ENCODE results near the gene TOPBP1.
A peak's percentile ranks its signal among the peaks of the same experiment; 100 is the strongest.
"Not testable (repeated sequence)": the region's sequence is repeated elsewhere in the genome, so short reads cannot be mapped to it uniquely, and the experiment has no call there.

The TOPBP1 gene

GRCh38 chr3:133661454-133662277 lies at the start of gene TOPBP1:
Gene TOPBP1 (minus strand): TSS chr3:133661941. CDS start chr3:133661127, 814 bp downstream.
- DNase-seq: peak; percentile 58 to 72

GRCh38 chr3:133711013-133711412 lies 49.3 kb upstream of the TOPBP1 start:
- DNase-seq: peak; percentile 0 to 25

DNA sequence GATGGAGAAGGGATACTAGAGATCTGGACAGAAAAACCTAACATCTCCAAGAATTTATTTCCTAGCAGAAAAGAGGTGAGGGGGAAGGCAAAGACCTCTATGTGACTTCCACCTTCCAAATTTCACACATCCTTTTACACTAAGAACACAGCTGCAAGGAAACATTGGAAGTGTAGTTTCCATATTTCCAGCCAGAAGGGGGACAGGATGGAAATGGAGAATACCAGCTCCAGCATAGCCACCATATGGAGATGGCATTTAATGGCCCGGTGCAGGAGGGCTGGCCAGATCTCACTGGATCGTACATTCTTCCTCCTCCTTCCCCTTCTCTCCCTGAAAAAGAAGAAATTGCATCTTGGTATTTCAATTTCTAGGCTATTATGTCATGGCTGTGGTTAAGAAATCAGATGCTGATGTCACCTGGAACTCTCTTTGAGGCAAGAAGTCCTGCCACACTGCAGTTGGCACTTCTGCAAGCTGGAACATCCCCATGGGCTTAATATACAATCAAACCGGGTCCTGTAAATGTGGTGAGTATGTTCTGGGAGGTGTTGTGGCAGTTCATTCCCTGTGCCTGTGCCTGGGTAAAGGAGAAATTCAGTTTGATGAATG lies 47.5 kb upstream of the TOPBP1 start:
- peak in 1 of 2 donors; percentile 22 for DNase-seq

GRCh38 chr3:133706033-133706432 lies 44.3 kb upstream of the TOPBP1 start:
- DNase-seq: no peak

GRCh38 chr3:133703915-133704314 lies 42.2 kb upstream of the TOPBP1 start:
- no peak for DNase-seq

- no peak for DNase-seq
These were observed 40.0 kb upstream of the TOPBP1 start for GRCh38 chr3:133701435-133702358.

DNA sequence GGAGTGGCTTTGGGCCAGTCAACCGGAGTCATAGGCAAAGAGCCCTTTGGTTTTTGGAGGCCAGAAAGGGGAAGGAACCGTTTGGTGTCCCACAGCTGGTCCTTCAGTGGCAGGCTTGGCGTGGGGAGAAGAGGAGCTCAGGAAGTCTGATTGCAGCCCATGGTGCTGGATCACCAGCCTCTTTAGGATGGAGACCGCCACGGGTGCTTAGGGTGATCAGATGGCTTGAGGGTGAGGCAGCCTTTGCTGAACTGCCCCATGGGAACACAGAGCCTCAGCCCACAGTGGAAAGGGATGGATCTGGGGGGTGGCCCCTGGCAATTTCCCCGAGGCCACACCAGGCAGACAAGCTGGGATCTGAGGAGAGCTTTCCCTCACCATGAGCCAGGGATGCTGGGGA lies 38.6 kb upstream of the TOPBP1 start:
- DNase-seq: no peak

- no peak for DNase-seq
These were observed 38.2 kb upstream of the TOPBP1 start for GRCh38 chr3:133699903-133700302.

DNA sequence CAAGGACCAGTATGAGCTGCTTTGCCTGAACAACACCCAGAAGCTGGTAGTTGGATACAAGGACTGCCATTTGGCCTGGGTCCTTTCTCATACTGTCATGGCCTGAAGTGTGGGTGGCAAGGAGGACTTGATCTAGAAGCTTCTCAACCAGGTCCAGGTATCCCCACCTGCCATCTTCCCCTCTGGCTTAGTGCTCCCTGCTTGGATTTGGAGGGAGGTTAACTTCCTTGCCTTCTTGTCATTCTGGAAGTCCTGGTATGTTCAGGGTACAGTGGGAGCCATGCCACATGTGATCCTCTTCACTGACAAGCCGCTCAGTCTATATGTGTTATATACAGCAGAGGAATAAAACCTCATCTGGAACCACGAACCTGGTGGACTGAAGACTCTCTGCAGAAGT lies 37.7 kb upstream of the TOPBP1 start:
- no peak for DNase-seq

DNA sequence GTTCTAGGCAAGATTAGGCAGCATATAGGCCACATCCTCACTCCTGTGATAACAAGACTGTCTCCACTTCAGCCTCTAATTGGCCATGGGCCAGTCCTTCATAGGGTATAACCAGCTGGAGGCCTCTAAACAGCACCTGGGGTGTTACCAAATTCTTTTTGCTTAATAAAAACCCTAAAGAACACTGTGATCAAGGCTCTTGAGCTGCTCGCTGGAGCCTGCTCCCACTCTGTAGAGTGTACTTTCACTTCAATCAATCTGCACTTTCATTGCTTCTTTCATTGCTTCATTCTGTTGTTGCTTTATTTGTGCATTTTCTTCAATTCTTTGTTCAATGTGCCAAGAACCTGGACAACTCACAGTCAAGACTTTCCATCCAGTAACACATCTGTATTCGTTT lies 36.2 kb upstream of the TOPBP1 start:
- DNase-seq: no peak

GRCh38 chr3:133695560-133696171 lies 33.9 kb upstream of the TOPBP1 start:
- DNase-seq: no peak

- no peak for DNase-seq
These were observed 32.8 kb upstream of the TOPBP1 start for GRCh38 chr3:133694288-133695268.

GRCh38 chr3:133693821-133694220 lies 32.1 kb upstream of the TOPBP1 start:
- DNase-seq: no peak

GRCh38 chr3:133692759-133693158 lies 31.0 kb upstream of the TOPBP1 start:
- no peak for DNase-seq

- DNase-seq: peak; percentile 3 to 10
These were observed 29.7 kb upstream of the TOPBP1 start for GRCh38 chr3:133691273-133692107.

- DNase-seq: not testable (repeated sequence)
These were observed 16.3 kb upstream of the TOPBP1 start for GRCh38 chr3:133677993-133678392.

- DNase-seq: no peak
These were observed 14.8 kb upstream of the TOPBP1 start for GRCh38 chr3:133676336-133677118.

DNA sequence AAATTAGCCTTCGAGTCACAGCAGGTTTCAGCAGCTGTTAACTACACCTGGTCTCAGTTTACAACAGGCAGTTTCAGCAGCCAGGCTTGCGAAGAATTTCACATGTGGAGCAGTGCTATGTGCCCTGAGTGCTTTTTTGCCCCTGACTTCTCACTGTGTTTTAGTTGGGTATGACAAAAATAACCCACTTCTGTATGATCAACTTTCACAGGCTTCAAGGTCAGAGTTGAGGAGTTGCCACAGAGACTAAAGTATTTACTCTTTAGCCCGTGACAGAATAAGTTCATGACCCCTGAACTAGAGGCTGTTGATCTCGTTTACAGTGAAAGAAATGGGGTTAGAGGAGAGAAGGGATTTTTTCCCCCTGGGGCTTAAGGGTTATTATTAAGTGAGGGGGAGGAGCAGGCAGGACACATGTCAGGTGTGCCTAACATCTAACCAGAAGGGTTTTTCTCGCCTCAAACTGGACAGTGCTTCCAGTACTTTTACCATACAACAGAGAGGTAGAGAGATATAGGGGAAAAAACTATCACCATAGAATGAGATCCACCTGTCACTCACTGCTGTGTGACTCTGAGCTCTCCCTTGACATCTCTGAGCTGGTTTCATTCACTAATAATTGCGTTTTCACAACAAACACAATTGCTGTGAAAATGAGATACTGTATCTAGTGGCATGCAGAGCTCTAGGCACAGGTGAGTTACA lies 14.0 kb upstream of the TOPBP1 start:
- no peak for DNase-seq

- no peak for DNase-seq
These were observed 12.7 kb upstream of the TOPBP1 start for GRCh38 chr3:133674290-133674919.
